BLaER1 treated with 17β-estradiol and CSF1 and Interleukin-3, amounts not matched to agents 10 nM and 100 nM (cell line): ENCODE measurements around the gene STPG1.

Source experiments
- H3K27ac ChIP-seq, 11 experiments: shearing (Covaris generic); formaldehyde crosslinking; 2 replicates each; pipeline ENCODE4 v1.8.1; 2022
- H3K27me3 ChIP-seq, 11 experiments: shearing (Covaris generic); formaldehyde crosslinking; 2 replicates each; pipeline ENCODE4 v1.8.1; 2022
- H3K36me3 ChIP-seq, 11 experiments: shearing (Covaris generic); formaldehyde crosslinking; 2 replicates each; pipeline ENCODE4 v1.8.1; 2022
- H3K4me1 ChIP-seq, 10 experiments: shearing (Covaris generic); formaldehyde crosslinking; 2 replicates each; pipeline ENCODE4 v1.8.1; 2022
- H3K4me2 ChIP-seq, 11 experiments: shearing (Covaris generic); formaldehyde crosslinking; 2 replicates each; pipeline ENCODE4 v1.8.1; 2022
- H3K4me3 ChIP-seq, 10 experiments: shearing (Covaris generic); formaldehyde crosslinking; 2 replicates each; pipeline ENCODE4 v1.8.1; 2022
- H3K9ac ChIP-seq, 11 experiments: shearing (Covaris generic); formaldehyde crosslinking; 2 replicates each; pipeline ENCODE4 v1.8.1; 2022
- H3K9me3 ChIP-seq, 11 experiments: shearing (Covaris generic); formaldehyde crosslinking; replicated peaks in 1 of 11; 2 replicates each; pipeline ENCODE4 v1.8.1; 2022
- H4K20me1 ChIP-seq, 11 experiments: shearing (Covaris generic); formaldehyde crosslinking; 2 replicates each; pipeline ENCODE4 v1.8.1; 2022
- Cebpa-rat ChIP-seq, 11 experiments: shearing (Covaris generic); IDR thresholded peaks; 2 replicates each; pipeline ENCODE4 v1.8.1; 2022

Gene STPG1

DNA sequence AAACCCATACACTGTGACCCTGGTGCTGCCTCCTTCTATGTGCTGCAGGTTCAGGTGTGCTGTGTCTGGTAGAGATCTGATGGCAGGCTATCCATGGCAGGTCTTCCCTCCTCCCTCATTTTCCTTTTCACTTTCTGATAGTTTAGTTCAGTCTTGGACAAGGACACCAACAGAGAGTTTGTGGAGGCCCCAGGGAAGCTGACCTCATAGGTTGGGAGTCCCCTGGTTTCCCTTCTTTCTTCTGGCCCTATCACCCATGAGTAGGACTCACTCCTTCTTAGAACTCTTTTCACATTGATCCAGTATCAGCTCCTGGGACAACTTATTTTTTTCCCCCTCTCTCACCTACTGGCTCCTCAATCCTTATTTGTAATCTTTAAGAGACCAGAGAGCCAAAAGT, 86.1 kb downstream of the STPG1 start:
- H3K27me3 ChIP-seq = peaks cover 59 to 92% (median 79%) of the 10 kb centered on the region in 11 experiments
- H3K27ac ChIP-seq = no peak overlapping the region

DNA sequence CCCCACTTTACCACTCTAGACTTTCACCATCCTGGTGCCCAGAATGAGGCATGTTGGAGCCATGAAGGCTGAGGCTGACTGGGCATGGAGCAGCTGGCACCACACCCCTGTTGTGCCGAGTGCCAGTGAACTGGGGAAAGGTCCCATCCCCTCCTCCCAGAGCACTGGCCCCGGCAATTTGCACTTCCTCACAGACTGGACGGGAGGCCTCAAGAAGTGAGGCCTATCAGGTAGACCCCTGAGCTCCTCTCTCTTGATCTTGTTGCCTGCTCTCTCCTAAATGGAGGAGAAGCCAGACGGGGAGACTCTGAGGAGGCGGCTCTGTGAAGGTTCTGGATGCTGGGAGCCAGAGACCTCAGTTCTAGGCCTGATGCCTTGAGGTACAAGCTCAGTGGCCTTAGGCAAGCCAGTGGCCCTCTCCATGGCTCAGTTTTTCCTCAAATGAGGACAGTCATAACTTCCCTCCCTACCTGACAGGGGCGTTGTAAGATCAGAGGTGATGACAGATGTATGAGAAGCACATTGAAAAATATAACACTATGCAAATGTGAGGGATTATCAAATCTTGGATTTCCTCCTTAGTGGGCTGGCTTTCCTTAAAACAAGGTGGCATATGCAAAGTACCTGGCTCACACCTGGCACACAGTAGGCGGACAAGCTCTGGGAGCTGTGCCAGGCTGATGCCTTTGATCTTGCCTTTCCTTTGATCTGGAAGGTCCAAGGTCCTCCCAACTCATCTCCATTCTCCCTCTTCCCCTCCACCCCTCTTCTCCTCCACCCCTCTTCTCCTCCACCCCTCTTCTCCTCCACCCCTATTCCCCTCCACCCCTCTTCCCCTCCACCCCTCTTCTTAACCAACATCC, 87.8 kb downstream of the STPG1 start:
- Histone ChIP-seq H3K27ac (no peak overlapping the region), H3K27me3 (peaks cover 76 to 99% (median 91%) of the 10 kb centered on the region in 11 experiments), H3K4me2 (no peak overlapping the region), H3K9ac (no peak overlapping the region), H4K20me1 (peaks cover 0 to 47% (median 20%) of the 10 kb centered on the region in 11 experiments; a peak in 16 of 22 replicates), H3K4me3 (no peak overlapping the region), H3K9me3 (no peaks in the 10 kb centered on the region), H3K36me3 (no peaks in the 10 kb centered on the region), H3K4me1 (peaks cover 14 to 24% (median 21%) of the 10 kb centered on the region in 10 experiments)
- no peak for TF ChIP-seq Cebpa-rat (IDR thresholded peaks at IDR 0.05)

More for the DNA sequence above, 86.1 kb downstream of the STPG1 start:
- no peak overlapping the region for H3K9ac ChIP-seq
- peaks cover 0 to 30% (median 8%) of the 10 kb centered on the region in 11 experiments; a peak in 15 of 22 replicates for H4K20me1 ChIP-seq
- peaks cover 2 to 7% (median 4%) of the 10 kb centered on the region in 10 experiments; a peak in 18 of 20 replicates for H3K4me1 ChIP-seq
- no peak overlapping the region for H3K4me2 ChIP-seq
- H3K4me3 ChIP-seq = no peak overlapping the region
- H3K36me3 ChIP-seq = no peaks in the 10 kb centered on the region
- TF ChIP-seq Cebpa-rat (IDR thresholded peaks at IDR 0.05) = no peak
- no peaks in the 10 kb centered on the region for H3K9me3 ChIP-seq

DNA sequence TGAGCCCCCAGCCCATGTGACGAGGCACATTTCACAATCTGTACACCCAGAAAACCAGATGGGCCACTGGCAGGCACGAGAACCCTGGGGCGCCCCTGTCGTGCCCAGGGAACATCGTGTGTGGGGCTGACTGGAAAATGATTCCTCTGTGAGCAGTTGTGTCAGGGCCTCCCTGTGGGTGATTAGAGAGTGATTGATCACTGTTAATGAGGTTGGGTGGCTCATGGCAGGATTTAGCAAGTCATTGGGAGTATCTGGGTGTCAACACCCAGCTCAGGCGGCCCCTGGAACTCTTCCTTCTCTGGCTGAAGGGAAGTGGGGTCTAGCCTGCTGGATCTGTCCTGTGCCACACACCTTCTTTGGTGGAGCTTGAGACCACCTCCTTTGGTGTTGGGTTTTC, 88.7 kb downstream of the STPG1 start:
- Histone ChIP-seq H3K4me1 (peaks cover 14 to 27% (median 23%) of the 10 kb centered on the region in 10 experiments), H3K4me2 (no peak overlapping the region), H3K9ac (no peak overlapping the region), H3K27me3 (peaks cover 85 to 100% (median 99%) of the 10 kb centered on the region in 11 experiments), H3K27ac (no peak overlapping the region), H3K36me3 (no peaks in the 10 kb centered on the region), H4K20me1 (peaks cover 0 to 52% (median 20%) of the 10 kb centered on the region in 11 experiments; a peak in 16 of 22 replicates), H3K9me3 (no peaks in the 10 kb centered on the region), H3K4me3 (no peak overlapping the region)
- no peak for TF ChIP-seq Cebpa-rat (IDR thresholded peaks at IDR 0.05)

DNA sequence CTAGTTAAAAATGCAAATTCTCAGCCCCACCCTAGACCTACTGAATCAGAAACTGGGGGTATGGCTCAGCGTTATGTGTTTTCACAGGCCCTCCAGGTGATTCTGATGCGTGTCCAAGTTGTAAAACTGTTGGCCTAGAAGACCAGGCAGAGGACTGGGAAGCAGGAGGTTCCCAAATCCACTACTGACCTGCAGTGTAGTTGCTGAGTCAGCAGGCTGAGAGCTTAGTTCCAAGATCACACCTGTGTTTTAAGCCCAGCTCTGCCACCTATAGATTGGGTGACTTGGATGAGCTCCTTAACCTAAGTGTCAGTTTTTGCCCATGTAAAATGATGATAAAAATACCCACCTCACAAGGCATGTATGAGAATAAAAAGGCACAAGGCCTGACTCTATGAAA, 90.3 kb downstream of the STPG1 start:
- Histone ChIP-seq H3K4me3 (no peak overlapping the region), H3K4me1 (peaks cover 14 to 38% (median 27%) of the 10 kb centered on the region in 10 experiments), H3K4me2 (no peak overlapping the region), H3K9ac (no peak overlapping the region), H3K9me3 (no peaks in the 10 kb centered on the region), H4K20me1 (peaks cover 0 to 68% (median 20%) of the 10 kb centered on the region in 11 experiments; a peak in 16 of 22 replicates), H3K27me3 (peaks cover 98 to 100% (median 100%) of the 10 kb centered on the region in 11 experiments), H3K27ac (no peak overlapping the region), H3K36me3 (no peaks in the 10 kb centered on the region)
- no peak for TF ChIP-seq Cebpa-rat (IDR thresholded peaks at IDR 0.05)

DNA sequence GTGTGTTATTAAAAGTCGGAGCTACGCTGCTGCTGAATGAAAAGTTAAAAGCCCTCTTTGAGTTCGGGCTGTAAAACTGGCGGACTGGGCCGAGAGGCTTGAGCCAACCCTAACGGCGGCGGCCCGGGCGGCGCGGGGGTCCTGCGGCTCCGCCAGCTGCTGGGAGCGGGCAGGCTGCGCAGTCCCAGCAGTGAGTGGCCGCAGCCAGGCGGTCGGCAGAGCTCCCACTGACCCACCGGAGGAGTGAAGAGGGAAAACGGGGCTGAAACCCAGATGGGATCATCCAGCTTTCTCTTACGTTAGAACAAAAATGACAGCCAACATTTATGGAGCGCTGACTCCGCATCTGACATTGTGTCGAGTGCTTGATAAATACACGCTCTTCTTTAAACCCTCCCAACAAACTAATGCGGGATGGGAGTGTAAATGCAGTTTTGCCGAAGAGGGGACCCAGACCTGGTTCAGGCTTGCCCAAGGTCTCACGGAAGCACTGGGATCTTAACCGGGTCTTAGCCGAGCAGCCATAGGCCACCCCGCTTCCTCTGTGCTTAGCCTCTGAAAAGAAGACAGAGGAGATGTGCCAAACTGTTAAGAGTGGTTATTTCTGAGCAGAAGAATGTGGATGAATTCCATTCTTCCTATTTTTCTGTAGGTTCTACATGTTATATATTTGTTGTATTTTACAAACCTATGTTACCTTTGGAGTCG, 91.0 kb downstream of the STPG1 start:
- Histone ChIP-seq H3K4me2 (peak overlapping the region; percentile 89 to 98 (median 96)), H3K27me3 (peaks cover 98 to 100% (median 100%) of the 10 kb centered on the region in 11 experiments), H3K4me1 (peaks cover 14 to 38% (median 27%) of the 10 kb centered on the region in 10 experiments), H3K27ac (peak overlapping the region in 2 of 11 experiments; percentile 40 to 81; a peak in 3 of 22 replicates), H3K36me3 (no peaks in the 10 kb centered on the region), H4K20me1 (peaks cover 0 to 71% (median 20%) of the 10 kb centered on the region in 11 experiments; a peak in 16 of 22 replicates), H3K9ac (peak overlapping the region; percentile 26 to 83 (median 59); a peak in 15 of 22 replicates), H3K4me3 (peak overlapping the region; percentile 29 to 73 (median 60); a peak in 19 of 20 replicates), H3K9me3 (no peaks in the 10 kb centered on the region)
- TF ChIP-seq Cebpa-rat (IDR thresholded peaks at IDR 0.05) = no peak

DNA sequence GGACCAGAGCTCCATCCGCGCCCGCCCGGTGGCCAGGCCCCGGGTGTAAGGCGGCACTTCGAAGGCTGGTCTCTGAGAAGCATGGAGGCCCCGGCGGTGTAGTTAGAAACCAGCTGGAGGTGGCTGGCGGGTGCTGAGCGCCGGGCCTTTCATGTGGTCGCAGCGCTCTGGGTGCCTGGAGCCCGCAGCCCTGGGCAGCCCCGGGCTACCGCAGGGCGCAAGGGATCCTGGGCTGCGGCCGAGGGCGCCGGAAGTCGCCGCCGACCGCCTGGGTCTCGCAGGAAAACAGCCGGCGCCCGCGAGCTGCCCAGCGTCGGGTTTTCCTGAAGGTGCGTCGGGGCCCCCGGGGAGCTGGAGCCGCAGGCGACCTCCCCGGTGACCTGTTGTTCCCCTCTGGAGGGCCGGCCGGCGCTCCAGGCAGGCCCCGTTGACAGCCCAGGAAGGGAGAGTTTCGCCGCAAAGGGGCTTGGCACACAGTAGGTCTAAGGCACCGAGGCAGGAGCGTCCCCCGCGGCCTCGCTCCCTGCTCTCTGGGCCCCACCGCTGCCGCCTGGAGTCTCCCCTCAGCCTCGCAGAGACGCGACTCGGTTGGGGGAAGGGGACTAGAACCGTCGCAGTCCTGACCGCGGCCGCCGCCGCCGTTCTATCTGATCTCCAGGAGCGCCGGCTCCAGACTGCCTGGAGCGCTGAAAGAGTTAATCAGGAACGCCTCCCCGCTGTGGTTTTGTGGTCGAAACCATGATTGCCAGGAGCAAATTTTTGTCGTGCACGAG, 91.7 kb downstream of the STPG1 start:
- Histone ChIP-seq H3K9me3 (no peaks in the 10 kb centered on the region), H4K20me1 (peaks cover 0 to 74% (median 20%) of the 10 kb centered on the region in 11 experiments; a peak in 16 of 22 replicates), H3K27me3 (peaks cover 98 to 100% (median 100%) of the 10 kb centered on the region in 11 experiments), H3K4me3 (peak overlapping the region; percentile 29 to 73 (median 60); a peak in 19 of 20 replicates), H3K36me3 (no peaks in the 10 kb centered on the region), H3K27ac (peak overlapping the region in 7 of 11 experiments; percentile 40 to 81 (median 65); a peak in 12 of 22 replicates), H3K4me1 (peaks cover 14 to 41% (median 27%) of the 10 kb centered on the region in 10 experiments), H3K4me2 (peak overlapping the region; percentile 89 to 98 (median 96)), H3K9ac (peak overlapping the region; percentile 14 to 83 (median 59); a peak in 18 of 22 replicates)
- no peak for TF ChIP-seq Cebpa-rat (IDR thresholded peaks at IDR 0.05)

DNA sequence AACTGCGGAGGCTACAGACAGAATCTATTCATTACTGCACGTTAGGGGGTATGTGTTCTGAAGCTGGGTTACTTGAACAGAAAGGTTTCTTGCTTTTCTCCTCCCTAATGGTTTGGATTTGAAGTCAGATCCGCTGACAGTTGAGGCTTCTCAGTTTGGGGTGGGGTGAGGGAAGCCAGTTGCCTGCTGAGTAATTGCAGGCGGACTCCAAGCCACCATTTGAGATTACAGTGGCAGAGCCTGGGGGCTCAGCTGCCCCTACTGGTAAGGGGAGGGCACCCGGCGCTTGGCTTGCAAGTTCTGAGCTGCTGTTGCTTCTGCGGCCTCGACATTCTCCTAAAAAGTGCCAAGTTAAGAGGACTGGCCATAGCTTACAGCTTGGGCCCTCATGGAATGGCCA, 92.5 kb downstream of the STPG1 start:
- Histone ChIP-seq H3K4me2 (peak overlapping the region; percentile 89 to 98 (median 96)), H3K4me1 (peaks cover 14 to 43% (median 27%) of the 10 kb centered on the region in 10 experiments), H3K27ac (no peak overlapping the region), H3K27me3 (peaks cover 94 to 100% (median 99%) of the 10 kb centered on the region in 11 experiments), H3K9ac (peak overlapping the region in 1 of 11 experiments; percentile 50; a peak in 1 of 22 replicates), H3K4me3 (peak overlapping the region in 8 of 10 experiments; percentile 55 to 73 (median 63); a peak in 14 of 20 replicates), H3K9me3 (no peaks in the 10 kb centered on the region), H4K20me1 (peaks cover 0 to 77% (median 21%) of the 10 kb centered on the region in 11 experiments; a peak in 16 of 22 replicates), H3K36me3 (no peaks in the 10 kb centered on the region)
- TF ChIP-seq Cebpa-rat (IDR thresholded peaks at IDR 0.05) = no peak

DNA sequence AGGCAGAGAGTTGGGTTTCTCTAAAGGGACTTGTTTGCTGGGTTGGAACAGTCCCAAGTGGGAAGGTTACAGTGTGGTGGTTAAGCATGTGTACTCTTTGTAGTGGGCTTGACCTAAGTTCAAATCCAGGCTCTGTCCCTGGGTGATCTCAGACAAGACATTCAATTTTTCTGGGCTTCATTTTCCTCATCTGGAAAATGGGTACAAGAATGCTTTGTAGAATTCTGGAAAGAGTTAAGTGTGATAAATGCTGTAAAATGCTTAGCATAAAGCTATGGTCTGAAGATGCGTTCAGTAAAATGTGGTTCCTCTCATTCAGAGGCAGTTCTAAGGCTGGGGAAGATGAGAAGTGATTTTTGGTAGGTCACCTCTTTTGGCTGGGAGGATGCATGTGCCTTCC, 93.6 kb downstream of the STPG1 start:
- H3K4me1 ChIP-seq = peaks cover 14 to 43% (median 27%) of the 10 kb centered on the region in 10 experiments
- H3K9me3 ChIP-seq = no peaks in the 10 kb centered on the region
- H3K4me2 ChIP-seq = no peak overlapping the region
- peaks cover 0 to 70% (median 23%) of the 10 kb centered on the region in 11 experiments; a peak in 17 of 22 replicates for H4K20me1 ChIP-seq
- H3K4me3 ChIP-seq = no peak overlapping the region
- peaks cover 86 to 100% (median 98%) of the 10 kb centered on the region in 11 experiments for H3K27me3 ChIP-seq
- no peaks in the 10 kb centered on the region for H3K36me3 ChIP-seq
- H3K27ac ChIP-seq = no peak overlapping the region
- TF ChIP-seq Cebpa-rat (IDR thresholded peaks at IDR 0.05) = no peak
- no peak overlapping the region for H3K9ac ChIP-seq
